ENCODE measurements around the gene NRF1. TPM values are rescaled to one million over a fixed set of nuclear protein-coding genes. Genes with fewer than 3 reads are reported as not detected.

The NRF1 gene
- total RNA-seq, 2 donors from 2014 or later = 19.2 to 37.6 TPM

- H3K4me1 ChIP-seq (ENCODE audit: control insufficient read depth in 1 of 2, low read depth in 2 of 2) = no peaks in the 10 kb centered on the region
- ATAC-seq (ENCODE audit: insufficient number of reproducible peaks, low FRiP score, low read depth) (no peak), DNase-seq (ENCODE audit: low spot score) (no peak)
- no peak overlapping the region for H3K4me3 ChIP-seq
- H3K9me3 ChIP-seq = no peaks in the 10 kb centered on the region
- H3K27me3 ChIP-seq (replicated peaks; ENCODE audit: insufficient read depth) = no peaks in the 10 kb centered on the region
- TF ChIP-seq CTCF (IDR thresholded peaks at IDR 0.05) = no peak
- no peaks in the 10 kb centered on the region for H3K36me3 ChIP-seq
- H3K27ac ChIP-seq = no peak overlapping the region
These were observed 35.0 kb downstream of the NRF1 start for GRCh38 chr7:129646369-129647021.

- no peaks in the 10 kb centered on the region for H3K36me3 ChIP-seq
- no peaks in the 10 kb centered on the region for H3K27me3 ChIP-seq (replicated peaks; ENCODE audit: insufficient read depth)
- no peak overlapping the region for H3K27ac ChIP-seq
- DNase-seq (ENCODE audit: low spot score) (no peak), ATAC-seq (ENCODE audit: insufficient number of reproducible peaks, low FRiP score, low read depth) (no peak)
- no peak overlapping the region for H3K4me3 ChIP-seq
- TF ChIP-seq CTCF (IDR thresholded peaks at IDR 0.05) = no peak
- no peaks in the 10 kb centered on the region for H3K4me1 ChIP-seq (ENCODE audit: control insufficient read depth in 1 of 2, low read depth in 2 of 2)
- H3K9me3 ChIP-seq = no peaks in the 10 kb centered on the region
These were observed 37.7 kb downstream of the NRF1 start for GRCh38 chr7:129649128-129649690.

- Histone ChIP-seq H3K4me3 (no peak overlapping the region), H3K36me3 (no peaks in the 10 kb centered on the region), H3K9me3 (no peaks in the 10 kb centered on the region), H3K4me1 (ENCODE audit: control insufficient read depth in 1 of 2, low read depth in 2 of 2) (no peaks in the 10 kb centered on the region), H3K27ac (no peak overlapping the region), H3K27me3 (replicated peaks; ENCODE audit: insufficient read depth) (no peaks in the 10 kb centered on the region)
- no peak for TF ChIP-seq CTCF (IDR thresholded peaks at IDR 0.05)
- ATAC-seq (ENCODE audit: insufficient number of reproducible peaks, low FRiP score, low read depth) (no peak), DNase-seq (ENCODE audit: low spot score) (no peak)
These were observed 38.7 kb downstream of the NRF1 start for GRCh38 chr7:129650056-129650758.

- DNase-seq (ENCODE audit: low spot score) (no peak), ATAC-seq (ENCODE audit: insufficient number of reproducible peaks, low FRiP score, low read depth) (no peak)
- H3K4me1 ChIP-seq (ENCODE audit: control insufficient read depth in 1 of 2, low read depth in 2 of 2) = no peaks in the 10 kb centered on the region
- no peaks in the 10 kb centered on the region for H3K36me3 ChIP-seq
- no peak for TF ChIP-seq CTCF (IDR thresholded peaks at IDR 0.05)
- no peak overlapping the region for H3K27ac ChIP-seq
- H3K27me3 ChIP-seq (replicated peaks; ENCODE audit: insufficient read depth) = no peaks in the 10 kb centered on the region
- no peaks in the 10 kb centered on the region for H3K9me3 ChIP-seq
- H3K4me3 ChIP-seq = no peak overlapping the region
These were observed 41.4 kb downstream of the NRF1 start for GRCh38 chr7:129652914-129653313.

- Histone ChIP-seq H3K4me3 (no peak overlapping the region), H3K27ac (no peak overlapping the region), H3K4me1 (ENCODE audit: control insufficient read depth in 1 of 2, low read depth in 2 of 2) (no peaks in the 10 kb centered on the region), H3K9me3 (no peaks in the 10 kb centered on the region), H3K27me3 (replicated peaks; ENCODE audit: insufficient read depth) (no peaks in the 10 kb centered on the region), H3K36me3 (no peaks in the 10 kb centered on the region)
- DNase-seq (ENCODE audit: low spot score) = no peak
- no peak for TF ChIP-seq CTCF (IDR thresholded peaks at IDR 0.05)
- no peak for ATAC-seq (ENCODE audit: insufficient number of reproducible peaks, low FRiP score, low read depth)
These were observed 44.3 kb downstream of the NRF1 start for GRCh38 chr7:129655811-129656210.

Measured in thoracic aorta (tissue), 2 donors.